ENCODE results near the gene MT1M.

DNA sequence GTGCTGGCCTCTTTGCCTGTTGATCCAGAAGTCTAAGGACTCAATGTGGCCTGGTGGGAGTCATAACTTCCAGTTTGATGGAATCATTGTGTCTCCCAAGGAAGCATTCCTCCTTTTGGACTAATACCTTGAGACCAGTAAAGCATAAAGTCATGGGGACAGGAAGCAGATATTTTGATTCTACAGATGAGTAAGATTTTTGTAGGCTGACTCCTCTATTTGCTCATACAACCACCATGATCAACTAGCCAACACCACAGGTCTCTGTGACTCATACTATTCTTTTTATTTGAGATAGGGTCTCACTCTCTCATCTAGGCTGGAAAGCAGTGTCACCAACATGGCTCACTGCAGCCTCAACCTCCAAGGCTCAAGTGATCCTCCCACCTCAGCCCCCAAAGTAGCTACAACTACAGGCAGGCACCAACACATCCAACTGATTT lies 17.9 kb upstream of the MT1M start:
- TF ChIP-seq POLR2A (IDR thresholded peaks at IDR 0.05; ENCODE audit: control extremely low read depth in 1 of 2, low read depth in 2 of 2, low read length in 2 of 2) (no peak), CBX5 (IDR thresholded peaks at IDR 0.05; ENCODE audit: low read depth, low read length) (no peak), POLR2AphosphoS5 (IDR thresholded peaks at IDR 0.05; ENCODE audit: low read depth, low read length) (no peak), SP1 (IDR thresholded peaks at IDR 0.05; ENCODE audit: low read depth, low read length) (no peak), BCL11A (IDR thresholded peaks at IDR 0.05; ENCODE audit: low read depth in 2 of 2, low read length in 2 of 2) (no peak), TBP (IDR thresholded peaks at IDR 0.05; ENCODE audit: low read depth, low read length) (no peak), CREB1 (IDR thresholded peaks at IDR 0.05) (no peak), EGR1 (IDR thresholded peaks at IDR 0.05; ENCODE audit: borderline replicate concordance, low read depth, low read length) (no peak)
- TF ChIP-seq, protein P1, sequence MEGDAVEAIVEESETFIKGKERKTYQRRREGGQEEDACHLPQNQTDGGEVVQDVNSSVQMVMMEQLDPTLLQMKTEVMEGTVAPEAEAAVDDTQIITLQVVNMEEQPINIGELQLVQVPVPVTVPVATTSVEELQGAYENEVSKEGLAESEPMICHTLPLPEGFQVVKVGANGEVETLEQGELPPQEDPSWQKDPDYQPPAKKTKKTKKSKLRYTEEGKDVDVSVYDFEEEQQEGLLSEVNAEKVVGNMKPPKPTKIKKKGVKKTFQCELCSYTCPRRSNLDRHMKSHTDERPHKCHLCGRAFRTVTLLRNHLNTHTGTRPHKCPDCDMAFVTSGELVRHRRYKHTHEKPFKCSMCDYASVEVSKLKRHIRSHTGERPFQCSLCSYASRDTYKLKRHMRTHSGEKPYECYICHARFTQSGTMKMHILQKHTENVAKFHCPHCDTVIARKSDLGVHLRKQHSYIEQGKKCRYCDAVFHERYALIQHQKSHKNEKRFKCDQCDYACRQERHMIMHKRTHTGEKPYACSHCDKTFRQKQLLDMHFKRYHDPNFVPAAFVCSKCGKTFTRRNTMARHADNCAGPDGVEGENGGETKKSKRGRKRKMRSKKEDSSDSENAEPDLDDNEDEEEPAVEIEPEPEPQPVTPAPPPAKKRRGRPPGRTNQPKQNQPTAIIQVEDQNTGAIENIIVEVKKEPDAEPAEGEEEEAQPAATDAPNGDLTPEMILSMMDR (IDR thresholded peaks at IDR 0.05; ENCODE audit: control extremely low read depth in 1 of 3, insufficient read depth in 1 of 3, low read depth in 1 of 3, low read length in 3 of 3): no peak
- TF ChIP-seq, protein P2, sequence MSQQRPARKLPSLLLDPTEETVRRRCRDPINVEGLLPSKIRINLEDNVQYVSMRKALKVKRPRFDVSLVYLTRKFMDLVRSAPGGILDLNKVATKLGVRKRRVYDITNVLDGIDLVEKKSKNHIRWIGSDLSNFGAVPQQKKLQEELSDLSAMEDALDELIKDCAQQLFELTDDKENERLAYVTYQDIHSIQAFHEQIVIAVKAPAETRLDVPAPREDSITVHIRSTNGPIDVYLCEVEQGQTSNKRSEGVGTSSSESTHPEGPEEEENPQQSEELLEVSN (IDR thresholded peaks at IDR 0.05): no peak

Measured in H1 (cell line).